Stimulated activated CD8-positive, alpha-beta memory T cell treated with anti-CD3 and anti-CD28 coated beads, Interleukin-4, amount 100 ng/mL, for 48 hours (primary cell): ENCODE data around the gene FHL3.
"Not testable (repeated sequence)": the region's sequence is repeated elsewhere in the genome, so short reads cannot be mapped to it uniquely, and the experiment has no call there.

ENCODE experiments used
- DNase-seq: peaks from one replicate; pipeline ENCODE4 v3.0.0-alpha.2; 2020

The FHL3 gene

GRCh38 chr1:37983546-37983945 is 21.8 kb downstream of the FHL3 start:
- no peak for DNase-seq

- DNase-seq = no peak
Observed at GRCh38 chr1:37978541-37978940, 26.8 kb downstream of the FHL3 start.

- DNase-seq = not testable (repeated sequence)
Observed at GRCh38 chr1:37975083-37975482, 30.2 kb downstream of the FHL3 start.

GRCh38 chr1:37974567-37974966 is 30.7 kb downstream of the FHL3 start:
- DNase-seq = no peak

GRCh38 chr1:37973684-37974083 is 31.6 kb downstream of the FHL3 start:
- DNase-seq = not testable (repeated sequence)

GRCh38 chr1:37965301-37965700 is 40.0 kb downstream of the FHL3 start:
- DNase-seq = no peak

GRCh38 chr1:37964106-37964505 is 41.2 kb downstream of the FHL3 start:
- DNase-seq = not testable (repeated sequence)

GRCh38 chr1:37958690-37959089 is 46.6 kb downstream of the FHL3 start:
- DNase-seq = no peak

GRCh38 chr1:37955685-37956084 is 49.6 kb downstream of the FHL3 start:
- DNase-seq = no peak

- DNase-seq = no peak
Observed at GRCh38 chr1:37954316-37954971, 50.9 kb downstream of the FHL3 start.

- DNase-seq = no peak
Observed at GRCh38 chr1:37952738-37953137, 52.6 kb downstream of the FHL3 start.

GRCh38 chr1:37951783-37952624 is 53.3 kb downstream of the FHL3 start:
- no peak for DNase-seq

GRCh38 chr1:37951041-37951782 is 54.1 kb downstream of the FHL3 start:
- DNase-seq = no peak

GRCh38 chr1:37949524-37950152 is 55.7 kb downstream of the FHL3 start:
- no peak for DNase-seq

- DNase-seq = no peak
Observed at GRCh38 chr1:37948841-37949240, 56.5 kb downstream of the FHL3 start.

GRCh38 chr1:37948166-37948565 is 57.1 kb downstream of the FHL3 start:
- no peak for DNase-seq

- no peak for DNase-seq
Observed at GRCh38 chr1:37947364-37947763, 58.0 kb downstream of the FHL3 start.
